Upper lobe of right lung (tissue), 1 donor: ENCODE results near the gene ACOT8. TPM values are rescaled to one million over a fixed set of nuclear protein-coding genes. Genes with fewer than 3 reads are reported as not detected.
"Not testable (repeated sequence)": the region's sequence is repeated elsewhere in the genome, so short reads cannot be mapped to it uniquely, and the experiment has no call there.

ENCODE experiments used
- ATAC-seq: fragments of 200-7000 bp; cut with Tn5 transposase; one replicate; pipeline ENCODE4 v1.9.1; 2020; ENCODE audit warnings: mild to moderate bottlenecking, moderate library complexity
- DNase-seq: peaks from one replicate; pipeline ENCODE4 v3.0.0-alpha.2; 2020
- H3K27ac ChIP-seq: fragments of 200-600 bp; one replicate; pipeline ENCODE4 v1.8.0; 2022
- H3K27me3 ChIP-seq: fragments of 200-600 bp; one replicate; pipeline ENCODE4 v1.8.0; 2022; ENCODE audit warnings: mild to moderate bottlenecking
- H3K36me3 ChIP-seq: fragments of 200-600 bp; one replicate; pipeline ENCODE4 v1.8.0; 2022
- H3K4me1 ChIP-seq: fragments of 200-600 bp; one replicate; pipeline ENCODE4 v1.8.0; 2022
- H3K4me3 ChIP-seq: fragments of 200-600 bp; one replicate; pipeline ENCODE4 v1.8.0; 2022; ENCODE audit warnings: mild to moderate bottlenecking
- H3K9me3 ChIP-seq: fragments of 200-600 bp; one replicate; pipeline ENCODE4 v1.8.0; 2022
- intact Hi-C: fragments of 100-400 bp; cut with DNase I; formaldehyde crosslinking; loops from one replicate; pipeline ENCODE4 v1.11.0; 2022
- total RNA-seq: library from RNA; stranded (reverse); fragmentation: NEBNext Ultra II Directional; extraction: Animal tissue kit (Norgen Biotek cat#: 25700); gene quantifications from one replicate; pipeline ENCODE4 v1.2.1, GENCODE V29; 2021
- TF ChIP-seq, protein P1 (sequence below): fragments of 200-600 bp; IDR thresholded peaks from one replicate; pipeline ENCODE4 v1.8.0; 2022; ENCODE audit warnings: antibody characterized with exemption
- donor health status: DM: no; HTN: yes; CAD: no; lungs with severe emphysema.

The ACOT8 gene
- total RNA-seq, 1 donor from 2014 or later, result 23.5 TPM

DNA sequence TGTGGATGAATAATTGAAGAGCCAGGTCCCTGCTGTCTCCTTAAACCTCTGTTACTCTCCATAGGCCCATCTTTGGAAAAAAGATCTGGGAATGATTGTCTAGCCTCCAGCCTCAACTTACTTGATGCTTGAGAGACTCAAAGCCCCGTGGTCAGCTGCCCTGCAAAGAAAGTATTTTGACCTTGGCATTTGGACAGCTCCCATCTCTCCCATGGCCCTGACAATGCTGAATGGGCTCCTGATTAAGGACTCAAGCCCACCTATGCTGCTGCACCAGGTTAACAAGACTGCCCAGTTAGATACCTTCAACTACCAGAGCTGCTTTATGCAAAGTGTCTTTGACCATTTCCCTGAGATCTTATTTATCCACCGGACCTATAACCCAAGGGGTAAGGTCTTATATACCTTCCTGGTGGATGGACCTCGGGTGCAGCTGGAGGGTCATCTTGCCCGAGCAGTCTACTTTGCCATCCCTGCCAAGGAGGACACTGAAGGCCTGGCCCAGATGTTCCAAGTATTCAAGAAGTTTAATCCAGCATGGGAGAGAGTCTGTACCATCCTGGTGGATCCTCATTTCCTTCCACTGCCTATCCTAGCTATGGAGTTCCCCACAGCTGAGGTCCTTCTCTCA, 25.4 kb upstream of the ACOT8 start:
- TF ChIP-seq, protein P1, sequence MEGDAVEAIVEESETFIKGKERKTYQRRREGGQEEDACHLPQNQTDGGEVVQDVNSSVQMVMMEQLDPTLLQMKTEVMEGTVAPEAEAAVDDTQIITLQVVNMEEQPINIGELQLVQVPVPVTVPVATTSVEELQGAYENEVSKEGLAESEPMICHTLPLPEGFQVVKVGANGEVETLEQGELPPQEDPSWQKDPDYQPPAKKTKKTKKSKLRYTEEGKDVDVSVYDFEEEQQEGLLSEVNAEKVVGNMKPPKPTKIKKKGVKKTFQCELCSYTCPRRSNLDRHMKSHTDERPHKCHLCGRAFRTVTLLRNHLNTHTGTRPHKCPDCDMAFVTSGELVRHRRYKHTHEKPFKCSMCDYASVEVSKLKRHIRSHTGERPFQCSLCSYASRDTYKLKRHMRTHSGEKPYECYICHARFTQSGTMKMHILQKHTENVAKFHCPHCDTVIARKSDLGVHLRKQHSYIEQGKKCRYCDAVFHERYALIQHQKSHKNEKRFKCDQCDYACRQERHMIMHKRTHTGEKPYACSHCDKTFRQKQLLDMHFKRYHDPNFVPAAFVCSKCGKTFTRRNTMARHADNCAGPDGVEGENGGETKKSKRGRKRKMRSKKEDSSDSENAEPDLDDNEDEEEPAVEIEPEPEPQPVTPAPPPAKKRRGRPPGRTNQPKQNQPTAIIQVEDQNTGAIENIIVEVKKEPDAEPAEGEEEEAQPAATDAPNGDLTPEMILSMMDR, result no peak
- Histone ChIP-seq H3K9me3 (no peaks in the 10 kb centered on the region), H3K4me1 (peaks cover 13% of the 10 kb centered on the region), H3K27ac (no peak overlapping the region), H3K36me3 (peaks cover 40% of the 10 kb centered on the region), H3K4me3 (no peak overlapping the region), H3K27me3 (no peaks in the 10 kb centered on the region)
- DNase-seq, result no peak
- no peak for ATAC-seq
- intact Hi-C loops, result no loop called here

DNA sequence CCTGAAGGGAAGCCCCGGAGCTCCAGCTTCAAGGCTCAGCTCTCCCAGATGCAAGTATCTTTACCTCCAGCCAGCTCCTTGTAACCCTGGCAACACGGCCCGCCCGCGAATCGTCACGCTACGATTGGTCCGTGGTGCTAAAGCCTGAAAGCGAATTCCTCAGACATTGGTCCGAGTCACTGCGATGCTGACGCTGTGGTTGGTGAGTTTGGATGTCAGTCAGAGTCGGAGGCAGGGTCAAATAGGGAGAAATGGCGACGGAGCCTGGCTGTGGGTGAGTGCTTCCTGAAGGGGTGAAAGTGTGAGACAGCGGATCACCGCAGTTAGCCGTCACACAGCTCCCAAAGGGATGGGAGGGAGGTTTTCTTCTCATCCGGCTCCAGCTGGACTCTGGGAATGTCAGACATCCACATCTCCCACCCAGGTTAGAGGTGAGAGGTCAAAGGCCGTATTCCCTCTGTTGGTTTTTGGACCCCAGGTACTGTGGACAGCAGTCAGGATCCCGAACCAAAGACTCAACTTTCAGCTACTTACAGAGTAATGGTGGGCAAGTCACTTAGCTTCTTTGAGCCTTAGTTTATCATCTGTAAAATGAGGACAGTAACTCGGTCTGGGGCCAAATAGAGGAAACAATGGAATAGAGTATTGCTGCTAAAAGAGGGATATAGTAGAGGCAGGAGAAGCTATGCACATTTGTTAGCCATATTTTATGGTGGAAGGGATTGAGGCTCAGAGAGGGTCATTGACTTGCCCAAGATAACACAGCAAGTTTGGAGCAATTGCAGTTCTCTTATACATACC, 24.0 kb upstream of the ACOT8 start, which contains the start of gene ZSWIM1:
Gene ZSWIM1, plus strand, starts transcription at position 240 of the 801 bp plus-strand sequence. CDS start 1,366 bp downstream, outside the sequence.
- peaks cover 34% of the 10 kb centered on the region for H3K36me3 ChIP-seq
- H3K9me3 ChIP-seq, result no peaks in the 10 kb centered on the region
- peak; percentile 99 for DNase-seq
- H3K4me1 ChIP-seq, result peaks cover 13% of the 10 kb centered on the region
- peak within 1 kb of the TSS; percentile 80 for H3K4me3 ChIP-seq
- intact Hi-C loops, result no loop called here
- H3K27me3 ChIP-seq, result no peaks in the 10 kb centered on the region
- TF ChIP-seq, protein P1, result no peak
- peak within 1 kb of the TSS; percentile 83 for H3K27ac ChIP-seq
- peak; percentile 99 for ATAC-seq

DNA sequence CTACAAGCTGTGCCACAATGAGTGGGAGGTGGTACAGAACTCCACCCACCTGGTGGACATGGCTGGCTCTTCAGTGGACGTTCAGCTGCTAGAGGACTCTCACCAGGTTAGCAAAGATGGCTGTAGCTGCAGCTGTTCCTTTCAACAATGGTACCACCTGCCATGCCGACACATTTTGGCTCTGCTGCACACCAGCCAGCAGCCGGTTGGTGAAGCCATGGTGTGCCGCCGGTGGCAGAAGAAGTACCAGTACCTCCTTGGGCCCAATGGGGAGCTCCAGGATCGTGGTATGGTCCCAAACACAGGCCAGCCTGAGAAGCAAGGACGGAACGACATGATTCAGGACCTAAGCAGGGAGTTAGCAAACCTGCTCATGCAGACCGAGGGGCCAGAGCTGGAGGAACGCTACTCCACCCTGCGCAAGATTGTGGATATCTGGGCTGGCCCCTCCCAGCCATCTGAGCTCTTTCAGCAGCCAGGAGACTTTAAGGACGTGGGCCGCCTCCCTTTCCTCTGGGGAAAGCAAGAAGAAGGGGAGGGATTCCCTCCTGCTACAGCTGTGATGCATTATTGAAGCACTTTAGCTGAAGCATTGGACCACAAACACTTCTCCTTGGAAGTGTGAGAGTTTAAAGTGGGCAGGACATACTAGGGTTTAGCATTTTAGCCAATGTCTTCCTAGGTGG, 21.0 kb upstream of the ACOT8 start:
- DNase-seq (no peak), ATAC-seq (no peak)
- TF ChIP-seq, protein P1, result no peak

DNA sequence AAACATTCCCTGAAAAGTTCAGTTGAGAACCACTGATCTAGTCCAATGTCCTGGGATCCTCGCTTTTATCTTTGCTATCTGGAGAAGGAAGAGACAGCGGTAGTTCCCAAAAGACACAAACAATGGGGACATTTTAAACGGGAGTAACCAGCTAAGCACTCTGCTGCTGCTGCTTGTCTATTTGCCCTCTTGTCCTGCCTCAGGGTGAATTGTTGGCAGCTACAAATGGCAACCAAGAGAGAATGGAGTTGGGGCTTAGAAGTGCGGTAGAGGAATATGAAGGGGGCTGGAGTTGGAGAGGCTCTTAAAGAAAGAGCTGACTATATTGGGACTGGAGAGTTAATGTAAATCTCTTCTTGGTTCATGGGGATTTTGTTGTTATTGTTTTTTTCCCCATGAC, 17.4 kb upstream of the ACOT8 start:
- no peaks in the 10 kb centered on the region for H3K4me1 ChIP-seq
- no peak overlapping the region for H3K4me3 ChIP-seq
- H3K9me3 ChIP-seq, result no peaks in the 10 kb centered on the region
- H3K27me3 ChIP-seq, result no peaks in the 10 kb centered on the region
- intact Hi-C loops, result no loop called here
- peaks cover 18% of the 10 kb centered on the region for H3K36me3 ChIP-seq
- DNase-seq (no peak), ATAC-seq (no peak)
- no peak overlapping the region for H3K27ac ChIP-seq
- TF ChIP-seq, protein P1, result no peak

More for the DNA sequence above, 21.0 kb upstream of the ACOT8 start:
- intact Hi-C loops, result no loop called here
- H3K27ac ChIP-seq, result no peak overlapping the region
- H3K4me1 ChIP-seq, result peaks cover 13% of the 10 kb centered on the region
- H3K9me3 ChIP-seq, result no peaks in the 10 kb centered on the region
- H3K27me3 ChIP-seq, result no peaks in the 10 kb centered on the region
- no peak overlapping the region for H3K4me3 ChIP-seq
- H3K36me3 ChIP-seq, result peaks cover 27% of the 10 kb centered on the region

DNA sequence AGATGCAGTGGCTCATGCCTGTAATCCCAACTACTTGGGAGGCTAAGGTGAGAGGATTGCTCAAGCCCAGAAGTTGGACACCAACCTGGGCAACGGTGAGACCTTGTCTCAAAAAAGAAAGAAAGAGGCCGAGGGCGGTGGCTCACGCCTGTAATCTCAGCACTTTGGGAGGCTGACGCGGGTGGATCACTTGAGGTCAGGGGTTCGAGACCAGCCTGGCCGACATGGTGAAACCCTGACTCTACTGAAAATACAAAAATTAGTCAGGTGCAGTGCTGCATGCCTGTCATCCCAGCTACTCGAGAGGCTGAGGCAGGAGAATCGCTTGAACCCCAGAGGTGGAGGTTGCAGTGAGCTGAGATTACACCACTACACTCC, 16.9 kb upstream of the ACOT8 start:
- H3K36me3 ChIP-seq, result peaks cover 18% of the 10 kb centered on the region
- H3K9me3 ChIP-seq, H3K27me3 ChIP-seq, ATAC-seq, H3K4me3 ChIP-seq, DNase-seq, H3K4me1 ChIP-seq, intact Hi-C loops, H3K27ac ChIP-seq: not testable (repeated sequence)
